Activated T-cell treated with anti-CD3 and anti-CD28 coated beads, Interleukin-2, amount 50 U/mL, for 24 hours (primary cell): Measurements from ENCODE around the gene ECHDC3.

Experiments used
- DNase-seq: peaks from one replicate; pipeline ENCODE4 v3.0.0-alpha.2; 2020
- H3K27ac Mint-ChIP-seq: 2 replicates; pipeline ENCODE4 v1.8.0; 2020; ENCODE audit warnings: mild to moderate bottlenecking, mixed read lengths
- H3K27me3 Mint-ChIP-seq: 2 replicates; pipeline ENCODE4 v1.8.0; 2020; ENCODE audit warnings: mixed read lengths
- H3K36me3 Mint-ChIP-seq: 2 replicates; pipeline ENCODE4 v1.8.0; 2020; ENCODE audit warnings: low read depth, mixed read lengths
- H3K4me1 Mint-ChIP-seq: 2 replicates; pipeline ENCODE4 v1.8.0; 2020; ENCODE audit warnings: low read depth, mixed read lengths
- H3K4me3 Mint-ChIP-seq: 2 replicates; pipeline ENCODE4 v1.8.0; 2020; ENCODE audit warnings: mild to moderate bottlenecking, moderate library complexity, mixed read lengths
- H3K9me3 Mint-ChIP-seq: 2 replicates; pipeline ENCODE4 v1.8.0; 2020; ENCODE audit warnings: mixed read lengths

Gene ECHDC3

DNA sequence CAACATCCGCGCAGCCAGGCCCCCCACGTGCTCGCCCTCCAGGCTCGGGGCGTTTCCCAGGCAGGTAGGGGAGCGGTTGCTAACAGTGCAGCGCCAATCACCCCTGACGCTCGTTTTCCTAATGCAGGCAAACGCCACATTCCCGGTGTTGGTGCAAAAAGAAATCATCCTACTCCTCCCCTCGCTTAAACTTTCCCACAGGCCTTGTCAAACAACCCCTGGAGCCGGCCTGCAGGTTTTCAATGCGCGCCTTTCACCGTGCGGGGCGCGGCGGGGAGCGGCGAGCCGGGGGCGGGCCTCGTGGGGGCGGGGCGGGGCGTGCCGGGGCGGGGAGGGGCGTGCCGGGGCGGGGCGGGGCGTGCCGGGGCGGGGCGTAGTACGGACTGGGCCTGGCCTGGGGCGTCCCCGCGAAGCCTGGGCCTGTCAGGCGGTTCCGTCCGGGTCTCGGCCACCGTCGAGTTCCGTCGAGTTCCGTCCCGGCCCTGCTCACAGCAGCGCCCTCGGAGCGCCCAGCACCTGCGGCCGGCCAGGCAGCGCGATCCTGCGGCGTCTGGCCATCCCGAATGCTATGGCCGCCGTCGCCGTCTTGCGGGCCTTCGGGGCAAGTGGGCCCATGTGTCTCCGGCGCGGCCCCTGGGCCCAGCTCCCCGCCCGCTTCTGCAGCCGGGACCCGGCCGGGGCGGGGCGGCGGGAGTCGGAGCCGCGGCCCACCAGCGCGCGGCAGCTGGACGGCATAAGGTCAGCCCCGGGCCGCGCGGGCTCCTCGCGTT, at the start of gene ECHDC3:
Gene ECHDC3, plus strand, starts transcription at position 374 of the 770 bp plus-strand sequence. Its CDS starts 195 bp downstream, at position 569.
- Mint-ChIP-seq H3K27me3 (peaks cover 43% of the 10 kb centered on the region), H3K27ac (no peak within 1 kb of the TSS), H3K4me3 (peak within 1 kb of the TSS; percentile 64), H3K36me3 (no peaks in the 10 kb centered on the region), H3K9me3 (peaks cover 5% of the 10 kb centered on the region), H3K4me1 (peaks cover 14% of the 10 kb centered on the region)
- peak; percentile 77 for DNase-seq

- no peaks in the 10 kb centered on the region for H3K9me3 Mint-ChIP-seq
- H3K27ac Mint-ChIP-seq = no peak overlapping the region
- H3K27me3 Mint-ChIP-seq = peaks cover 2% of the 10 kb centered on the region
- no peaks in the 10 kb centered on the region for H3K36me3 Mint-ChIP-seq
- H3K4me1 Mint-ChIP-seq = no peaks in the 10 kb centered on the region
- DNase-seq = no peak
- H3K4me3 Mint-ChIP-seq = no peak overlapping the region
Measured at GRCh38 chr10:11693376-11693775, 48.8 kb upstream of the ECHDC3 start.

GRCh38 chr10:11695779-11696178, 46.4 kb upstream of the ECHDC3 start:
- H3K9me3 Mint-ChIP-seq = no peaks in the 10 kb centered on the region
- peaks cover 1% of the 10 kb centered on the region for H3K4me1 Mint-ChIP-seq

DNA sequence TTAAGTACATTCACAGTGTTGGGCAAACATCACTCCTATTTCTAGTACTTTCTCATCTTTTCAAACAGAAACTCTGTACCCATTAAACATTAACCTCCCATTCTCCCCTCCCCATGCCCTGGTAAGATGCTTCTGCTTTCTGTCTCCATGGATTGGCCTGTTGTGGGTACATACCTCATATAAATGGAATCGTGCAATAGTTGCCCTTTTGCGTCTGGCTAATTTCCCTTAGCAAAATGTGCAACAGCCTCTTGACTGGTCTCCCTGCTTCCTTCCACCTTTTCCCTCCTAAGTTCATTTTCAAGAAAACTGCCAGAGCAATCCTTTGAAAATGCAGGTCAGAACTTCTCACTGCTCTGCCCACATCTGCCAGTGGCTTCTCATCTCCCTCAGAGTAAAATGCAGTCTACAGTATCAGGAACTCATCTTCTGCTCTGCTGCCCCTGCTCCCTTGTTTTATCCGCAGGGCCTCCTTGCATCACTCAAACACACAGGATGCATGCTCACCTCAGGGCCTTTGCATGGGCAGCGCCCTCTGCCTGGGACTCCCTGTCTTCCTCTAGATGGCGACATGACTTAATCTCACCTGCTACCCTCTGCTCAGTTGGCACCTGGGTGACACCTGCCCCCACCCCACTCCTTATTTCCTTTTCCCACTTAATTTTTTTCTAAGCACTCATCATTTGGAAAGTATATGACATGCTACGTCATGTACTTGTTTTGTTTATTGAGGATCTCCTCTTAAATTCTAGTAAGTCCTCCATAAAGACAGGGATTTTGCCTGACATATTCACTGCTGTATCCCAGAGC, 44.3 kb upstream of the ECHDC3 start:
- H3K4me1 Mint-ChIP-seq = peaks cover 1% of the 10 kb centered on the region
- no peaks in the 10 kb centered on the region for H3K9me3 Mint-ChIP-seq
- H3K27ac Mint-ChIP-seq = no peak overlapping the region
- no peak overlapping the region for H3K4me3 Mint-ChIP-seq
- no peaks in the 10 kb centered on the region for H3K36me3 Mint-ChIP-seq
- peaks cover 7% of the 10 kb centered on the region for H3K27me3 Mint-ChIP-seq
- DNase-seq = no peak

More at GRCh38 chr10:11695779-11696178, 46.4 kb upstream of the ECHDC3 start:
- no peaks in the 10 kb centered on the region for H3K36me3 Mint-ChIP-seq
- no peak for DNase-seq
- no peak overlapping the region for H3K27ac Mint-ChIP-seq
- H3K27me3 Mint-ChIP-seq = peaks cover 2% of the 10 kb centered on the region
- no peak overlapping the region for H3K4me3 Mint-ChIP-seq

GRCh38 chr10:11698691-11699549, 43.3 kb upstream of the ECHDC3 start:
- no peak overlapping the region for H3K27ac Mint-ChIP-seq
- H3K36me3 Mint-ChIP-seq = no peaks in the 10 kb centered on the region
- H3K4me3 Mint-ChIP-seq = no peak overlapping the region
- no peaks in the 10 kb centered on the region for H3K9me3 Mint-ChIP-seq
- H3K27me3 Mint-ChIP-seq = peaks cover 10% of the 10 kb centered on the region
- no peak for DNase-seq
- peaks cover 1% of the 10 kb centered on the region for H3K4me1 Mint-ChIP-seq

- peaks cover 1% of the 10 kb centered on the region for H3K4me1 Mint-ChIP-seq
Measured at GRCh38 chr10:11699550-11700097, 42.6 kb upstream of the ECHDC3 start.

DNA sequence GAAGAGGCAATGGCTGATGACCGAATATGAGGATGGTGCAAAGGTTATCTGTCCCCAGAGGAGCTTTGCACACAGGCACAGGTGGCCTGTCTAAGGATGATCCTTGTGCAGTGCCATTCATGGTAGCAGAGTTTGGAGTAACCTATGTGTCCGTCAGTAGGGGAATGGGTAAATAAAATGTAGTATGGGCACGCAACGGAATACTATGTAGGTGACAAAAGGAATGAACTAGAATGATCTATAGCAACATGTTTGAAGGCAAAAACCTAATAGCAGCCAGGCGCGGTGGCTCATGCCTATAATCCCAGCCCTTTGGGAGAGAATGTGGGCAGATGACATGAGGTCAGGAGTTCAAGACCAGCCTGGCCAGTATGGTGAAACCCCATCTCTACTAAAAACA, 41.6 kb upstream of the ECHDC3 start:
- Mint-ChIP-seq H3K4me1 (peaks cover 1% of the 10 kb centered on the region), H3K4me3 (no peak overlapping the region), H3K27ac (no peak overlapping the region), H3K9me3 (no peaks in the 10 kb centered on the region), H3K36me3 (no peaks in the 10 kb centered on the region), H3K27me3 (peaks cover 25% of the 10 kb centered on the region)
- DNase-seq = no peak

More at GRCh38 chr10:11699550-11700097, 42.6 kb upstream of the ECHDC3 start:
- Mint-ChIP-seq H3K4me3 (no peak overlapping the region), H3K36me3 (no peaks in the 10 kb centered on the region), H3K27me3 (peaks cover 17% of the 10 kb centered on the region), H3K27ac (no peak overlapping the region), H3K9me3 (no peaks in the 10 kb centered on the region)
- no peak for DNase-seq

- Mint-ChIP-seq H3K9me3 (no peaks in the 10 kb centered on the region), H3K4me1 (peaks cover 1% of the 10 kb centered on the region), H3K27me3 (peaks cover 35% of the 10 kb centered on the region), H3K27ac (no peak overlapping the region), H3K4me3 (no peak overlapping the region), H3K36me3 (no peaks in the 10 kb centered on the region)
- DNase-seq = no peak
Measured at GRCh38 chr10:11701451-11702095, 40.6 kb upstream of the ECHDC3 start.

DNA sequence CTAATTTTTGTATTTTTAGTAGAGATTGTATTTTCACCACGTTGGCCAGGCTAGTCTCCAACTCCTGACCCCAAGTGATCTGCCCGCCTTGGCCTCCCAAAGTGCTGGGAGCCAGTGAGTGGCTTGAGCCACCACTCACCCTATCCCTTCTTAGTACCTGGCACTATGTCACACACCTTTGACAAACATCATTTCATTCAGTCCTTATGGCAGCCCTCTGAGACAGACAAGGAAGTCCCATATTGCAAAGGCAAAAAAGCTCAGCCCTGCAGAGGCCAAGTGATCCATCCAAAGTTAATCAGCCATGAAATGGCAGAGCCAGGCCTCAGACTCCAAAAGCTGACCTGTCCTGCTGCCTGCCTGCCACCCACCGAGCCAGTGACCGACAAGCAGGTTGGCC, 39.9 kb upstream of the ECHDC3 start:
- peaks cover 38% of the 10 kb centered on the region for H3K27me3 Mint-ChIP-seq
- DNase-seq = no peak
- H3K27ac Mint-ChIP-seq = no peak overlapping the region
- H3K4me3 Mint-ChIP-seq = no peak overlapping the region
- peaks cover 1% of the 10 kb centered on the region for H3K4me1 Mint-ChIP-seq
- no peaks in the 10 kb centered on the region for H3K36me3 Mint-ChIP-seq
- no peaks in the 10 kb centered on the region for H3K9me3 Mint-ChIP-seq

GRCh38 chr10:11704092-11704491, 38.1 kb upstream of the ECHDC3 start:
- DNase-seq = no peak
- Mint-ChIP-seq H3K36me3 (no peaks in the 10 kb centered on the region), H3K4me3 (no peak overlapping the region), H3K9me3 (no peaks in the 10 kb centered on the region), H3K4me1 (no peaks in the 10 kb centered on the region), H3K27ac (no peak overlapping the region), H3K27me3 (peaks cover 51% of the 10 kb centered on the region)

DNA sequence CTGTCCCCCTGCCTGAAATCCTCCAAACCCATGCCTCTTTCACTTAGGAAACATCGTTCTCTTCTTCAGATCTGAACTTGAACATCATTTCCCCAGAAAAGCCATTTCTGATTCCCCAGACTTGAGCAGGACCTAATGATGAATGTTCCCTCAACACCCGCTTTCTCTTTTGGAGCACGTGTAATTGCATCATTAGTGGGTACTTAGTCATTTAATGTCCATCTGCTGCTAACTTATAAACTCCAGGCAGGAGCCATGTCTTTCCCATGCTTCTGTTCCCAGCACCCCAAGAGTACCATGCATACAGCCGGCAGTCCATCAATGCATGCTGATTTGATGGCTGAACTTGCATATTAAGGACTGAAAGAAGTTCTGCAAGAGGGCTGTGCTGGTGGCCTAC, 36.5 kb upstream of the ECHDC3 start:
- DNase-seq = no peak
- Mint-ChIP-seq H3K4me3 (no peak overlapping the region), H3K36me3 (no peaks in the 10 kb centered on the region), H3K27me3 (peaks cover 61% of the 10 kb centered on the region), H3K27ac (no peak overlapping the region), H3K4me1 (peaks cover 5% of the 10 kb centered on the region), H3K9me3 (no peaks in the 10 kb centered on the region)

GRCh38 chr10:11706895-11707567, 35.2 kb upstream of the ECHDC3 start:
- no peak for DNase-seq
- peaks cover 12% of the 10 kb centered on the region for H3K4me1 Mint-ChIP-seq
- H3K9me3 Mint-ChIP-seq = no peaks in the 10 kb centered on the region
- H3K27me3 Mint-ChIP-seq = peaks cover 68% of the 10 kb centered on the region
- no peak overlapping the region for H3K27ac Mint-ChIP-seq
- no peak overlapping the region for H3K4me3 Mint-ChIP-seq
- H3K36me3 Mint-ChIP-seq = no peaks in the 10 kb centered on the region

DNA sequence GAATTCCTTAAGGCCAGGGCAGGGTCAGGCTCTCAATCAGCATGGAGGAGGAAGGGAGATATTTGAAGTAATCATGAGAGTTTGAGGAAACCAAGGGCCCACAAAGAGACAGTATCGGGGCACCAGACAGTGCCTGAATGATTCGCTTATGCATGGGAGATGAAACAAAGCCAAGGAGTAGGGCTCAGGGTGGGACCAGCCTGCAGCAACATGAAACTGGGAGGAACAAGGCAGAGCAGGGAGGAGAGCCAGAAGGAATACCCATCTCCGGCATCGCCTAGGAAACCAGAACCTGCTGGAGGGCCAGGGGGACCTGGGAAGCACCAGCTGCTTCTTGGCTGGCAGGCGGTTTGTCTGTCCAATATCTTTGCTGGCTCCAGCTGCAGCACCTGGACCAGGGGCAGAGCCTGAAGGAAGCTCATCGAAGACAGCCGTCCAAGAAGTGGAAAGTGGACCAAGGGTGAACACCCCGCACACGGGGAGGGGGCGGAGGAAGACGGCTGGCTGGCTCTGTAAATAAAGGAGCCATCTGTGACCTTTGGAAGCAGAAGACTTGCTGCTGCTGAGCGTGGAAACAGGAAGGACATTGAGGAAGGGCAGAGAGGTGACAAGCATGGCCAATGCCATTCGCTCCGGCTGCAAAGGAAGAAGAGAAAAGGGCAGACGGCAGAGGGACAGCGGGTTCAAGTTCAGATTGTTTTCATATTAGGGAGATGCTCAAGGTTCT, 34.4 kb upstream of the ECHDC3 start:
- peaks cover 71% of the 10 kb centered on the region for H3K27me3 Mint-ChIP-seq
- H3K36me3 Mint-ChIP-seq = no peaks in the 10 kb centered on the region
- no peaks in the 10 kb centered on the region for H3K9me3 Mint-ChIP-seq
- H3K4me1 Mint-ChIP-seq = peaks cover 17% of the 10 kb centered on the region
- no peak overlapping the region for H3K4me3 Mint-ChIP-seq
- no peak overlapping the region for H3K27ac Mint-ChIP-seq
- no peak for DNase-seq
